Measurements from ENCODE around the gene C16orf96.

DNA sequence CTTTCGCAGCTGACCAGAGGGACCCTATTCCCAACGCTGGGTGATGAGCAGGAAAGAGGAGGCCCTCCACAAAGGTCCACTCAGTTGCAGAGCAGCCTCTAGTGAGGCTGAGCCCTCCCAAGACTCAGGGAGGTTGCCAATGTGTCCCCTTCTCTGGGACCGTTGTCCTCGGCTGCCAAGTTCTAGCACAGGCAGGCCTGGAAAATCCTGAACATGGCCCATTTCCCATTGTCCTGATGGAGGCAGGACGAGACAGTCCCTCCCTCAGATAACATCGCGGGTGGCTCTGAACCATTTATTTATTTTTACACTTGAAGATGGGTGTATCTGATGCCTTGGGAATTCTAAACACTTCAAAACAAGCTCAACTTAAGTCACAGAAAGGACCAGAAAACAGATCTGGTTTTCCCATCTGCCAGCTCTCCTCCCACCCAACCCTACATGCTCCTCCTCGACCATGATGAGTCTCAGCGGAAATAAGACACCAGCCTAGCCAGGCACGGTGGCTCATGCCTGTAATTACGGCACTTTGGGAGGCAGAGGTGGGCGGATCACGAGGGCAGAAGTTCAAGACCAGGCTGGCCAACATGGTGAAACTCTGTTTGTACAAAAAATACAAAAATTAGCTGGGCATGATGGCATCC lies 30.4 kb upstream of the C16orf96 start:
- TF ChIP-seq, protein P1, sequence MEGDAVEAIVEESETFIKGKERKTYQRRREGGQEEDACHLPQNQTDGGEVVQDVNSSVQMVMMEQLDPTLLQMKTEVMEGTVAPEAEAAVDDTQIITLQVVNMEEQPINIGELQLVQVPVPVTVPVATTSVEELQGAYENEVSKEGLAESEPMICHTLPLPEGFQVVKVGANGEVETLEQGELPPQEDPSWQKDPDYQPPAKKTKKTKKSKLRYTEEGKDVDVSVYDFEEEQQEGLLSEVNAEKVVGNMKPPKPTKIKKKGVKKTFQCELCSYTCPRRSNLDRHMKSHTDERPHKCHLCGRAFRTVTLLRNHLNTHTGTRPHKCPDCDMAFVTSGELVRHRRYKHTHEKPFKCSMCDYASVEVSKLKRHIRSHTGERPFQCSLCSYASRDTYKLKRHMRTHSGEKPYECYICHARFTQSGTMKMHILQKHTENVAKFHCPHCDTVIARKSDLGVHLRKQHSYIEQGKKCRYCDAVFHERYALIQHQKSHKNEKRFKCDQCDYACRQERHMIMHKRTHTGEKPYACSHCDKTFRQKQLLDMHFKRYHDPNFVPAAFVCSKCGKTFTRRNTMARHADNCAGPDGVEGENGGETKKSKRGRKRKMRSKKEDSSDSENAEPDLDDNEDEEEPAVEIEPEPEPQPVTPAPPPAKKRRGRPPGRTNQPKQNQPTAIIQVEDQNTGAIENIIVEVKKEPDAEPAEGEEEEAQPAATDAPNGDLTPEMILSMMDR (IDR thresholded peaks at IDR 0.05) = no peak
- no peak for TF ChIP-seq POLR2AphosphoS5 (IDR thresholded peaks at IDR 0.05)

Data from gastroesophageal sphincter (tissue), 3 donors.